ENCODE measurements around the gene PDZD2. TPM values are rescaled to one million over a fixed set of nuclear protein-coding genes. Genes with fewer than 3 reads are reported as not detected.

PDZD2 gene
- total RNA-seq, 1 donor from 2014 or later: not detected

DNA sequence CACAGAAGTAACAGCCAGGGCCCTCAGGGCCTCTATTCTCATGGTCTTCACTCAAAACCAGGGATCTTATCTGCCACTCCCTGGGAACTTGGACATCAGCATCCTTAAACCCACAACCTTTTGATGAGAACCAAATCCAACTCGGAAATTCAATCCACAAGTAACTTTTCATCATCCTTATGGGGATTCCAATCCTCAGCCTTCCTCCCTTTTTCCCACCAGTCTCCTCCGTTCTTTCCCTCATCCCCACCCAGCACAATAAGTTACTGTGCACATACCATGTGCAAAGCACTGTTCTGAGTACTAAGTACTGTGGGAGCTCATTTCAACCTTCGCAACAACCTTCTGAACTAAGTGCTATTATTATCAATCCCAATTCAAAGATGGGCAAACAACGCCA, 518.1 kb downstream of the PDZD2 start:
- Mint-ChIP-seq H3K9me3 (no peaks in the 10 kb centered on the region), H3K36me3 (ENCODE audit: low read depth) (peaks cover 14% of the 10 kb centered on the region), H3K27ac (no peak overlapping the region), H3K4me1 (peaks cover 19% of the 10 kb centered on the region), H3K27me3 (no peaks in the 10 kb centered on the region), H3K4me3 (no peak overlapping the region)
- intact Hi-C loops (cut with micrococcal nuclease): no loop called here
- no peak for DNase-seq

DNA sequence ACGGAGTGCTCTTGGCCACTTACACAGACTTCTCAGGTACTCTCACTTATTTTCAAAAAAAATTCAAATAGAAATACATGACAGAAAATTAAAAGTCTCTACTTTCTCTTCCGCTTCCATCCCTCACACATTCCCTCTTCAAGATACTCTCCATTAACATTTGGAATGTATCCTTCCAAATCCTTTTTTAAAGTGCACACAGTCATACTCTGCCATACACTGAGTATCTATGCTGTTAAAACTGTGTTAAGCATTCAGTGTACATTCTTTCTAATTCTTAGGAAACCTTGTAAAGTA, 519.7 kb downstream of the PDZD2 start:
- Mint-ChIP-seq H3K4me1 (peaks cover 16% of the 10 kb centered on the region), H3K27ac (no peak overlapping the region), H3K4me3 (no peak overlapping the region), H3K36me3 (ENCODE audit: low read depth) (peaks cover 12% of the 10 kb centered on the region), H3K9me3 (no peaks in the 10 kb centered on the region), H3K27me3 (no peaks in the 10 kb centered on the region)
- DNase-seq: no peak
- intact Hi-C loops (cut with micrococcal nuclease): no loop called here

DNA sequence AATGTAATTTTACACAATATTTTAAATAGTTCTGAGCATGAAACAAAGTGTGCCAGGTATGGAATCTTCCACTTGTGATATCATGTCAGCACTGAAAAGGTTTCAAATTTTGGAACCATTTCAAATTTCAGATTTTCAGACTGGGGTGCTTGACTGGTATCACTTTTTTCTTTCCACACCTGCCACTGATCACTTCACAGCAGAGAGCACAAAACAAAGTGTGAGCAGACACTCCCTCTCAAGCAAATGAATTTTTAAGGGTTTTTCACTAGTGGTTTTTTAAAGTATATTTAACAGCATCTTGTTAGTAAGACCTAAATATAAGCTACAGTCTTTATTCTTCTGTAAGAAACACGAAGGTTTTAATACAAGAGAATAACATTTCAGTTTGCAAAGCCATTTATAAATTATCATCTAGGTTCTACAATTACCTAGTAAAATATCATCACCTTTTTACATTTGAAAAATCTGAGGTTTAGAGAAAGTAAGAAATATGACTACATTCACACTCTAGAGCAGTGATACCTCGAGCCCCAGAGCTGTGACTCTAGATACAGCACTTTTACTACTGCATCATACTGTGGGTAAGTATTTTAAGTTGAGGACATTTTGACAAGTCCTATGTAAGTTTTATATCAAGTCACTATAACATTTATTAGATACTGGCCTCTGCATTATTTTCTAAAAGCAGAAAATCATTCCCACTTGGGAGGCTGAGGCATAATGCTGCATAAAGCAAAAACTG, 520.6 kb downstream of the PDZD2 start:
- Mint-ChIP-seq H3K9me3 (no peaks in the 10 kb centered on the region), H3K4me1 (peaks cover 15% of the 10 kb centered on the region), H3K36me3 (ENCODE audit: low read depth) (peaks cover 16% of the 10 kb centered on the region), H3K27me3 (no peaks in the 10 kb centered on the region), H3K27ac (no peak overlapping the region), H3K4me3 (no peak overlapping the region)
- intact Hi-C loops (cut with micrococcal nuclease): no loop called here
- DNase-seq: no peak

DNA sequence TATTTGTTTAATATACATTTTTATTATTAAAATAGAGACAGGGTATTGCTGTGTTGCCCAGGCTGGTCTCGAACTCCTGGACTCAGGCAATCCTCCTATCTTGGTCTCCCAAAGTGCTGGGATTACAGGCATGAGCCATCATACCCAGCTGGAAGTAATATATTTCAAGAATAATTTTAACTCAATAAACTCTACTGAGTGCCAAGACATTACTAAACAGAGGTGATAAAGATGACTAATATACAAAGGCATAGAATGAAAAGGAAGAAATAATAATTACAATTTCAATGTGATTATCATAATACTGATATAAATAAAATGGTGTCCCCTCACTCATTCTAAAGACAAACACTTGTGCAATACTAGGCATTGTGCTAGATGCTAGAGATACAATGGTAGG, 521.3 kb downstream of the PDZD2 start:
- peaks cover 16% of the 10 kb centered on the region for H3K36me3 Mint-ChIP-seq (ENCODE audit: low read depth)
- no peak for DNase-seq
- no peaks in the 10 kb centered on the region for H3K9me3 Mint-ChIP-seq
- intact Hi-C loops (cut with micrococcal nuclease): no loop called here
- H3K4me3 Mint-ChIP-seq: no peak overlapping the region
- peaks cover 13% of the 10 kb centered on the region for H3K4me1 Mint-ChIP-seq
- H3K27me3 Mint-ChIP-seq: no peaks in the 10 kb centered on the region
- H3K27ac Mint-ChIP-seq: no peak overlapping the region

Other genes starting within 250 kb of the PDZD2 start
- gene DROSHA, start 107.0 kb upstream of the PDZD2 start, total RNA-seq: 86.5 and 88.7 TPM in 2 replicates
- 34.2 and 37.7 TPM in 2 replicates for gene C5orf22, start 106.8 kb upstream of the PDZD2 start, total RNA-seq

Measured in activated CD4-positive, alpha-beta T cell treated with anti-CD3 and anti-CD28 coated beads, Interleukin-2, amount 10 ng/mL, durations not matched to agents 24 days and 14 days (primary cell).